Thoracic aorta (tissue), 2 donors: ENCODE results near the gene MSH3. TPM values are rescaled to one million over a fixed set of nuclear protein-coding genes. Genes with fewer than 3 reads are reported as not detected.

Experiments used
- ATAC-seq: fragments of 150-250 bp; one replicate; pipeline ENCODE4 v1.8.0; 2017; ENCODE audit warnings: low read depth; ENCODE audit not compliant: insufficient number of reproducible peaks, low FRiP score
- DNase-seq: peaks from one replicate; pipeline ENCODE4 v3.0.0-alpha.2; 2020; ENCODE audit warnings: low spot score
- H3K27ac ChIP-seq, 2 donors: fragments of 200-600 bp; sonication (generic); 1 replicate in 1 of 2; 2 replicates in 1 of 2; pipeline ENCODE4 v1.5.1; 2016; ENCODE audit warnings: mild to moderate bottlenecking in 2 of 2, moderate library complexity in 2 of 2
- H3K27me3 ChIP-seq: fragments of 200-600 bp; sonication (generic); replicated peaks from 2 replicates; pipeline ENCODE4 v1.6.0; 2016; ENCODE audit warnings: mild to moderate bottlenecking; ENCODE audit not compliant: insufficient read depth
- H3K36me3 ChIP-seq: fragments of 200-600 bp; sonication (generic); one replicate; pipeline ENCODE4 v1.5.1; 2016
- H3K4me1 ChIP-seq, 2 donors: fragments of 200-600 bp; sonication (generic); 1 replicate in 1 of 2; 2 replicates in 1 of 2; pipeline versions ENCODE4 v1.5.1 to v1.6.0; 2016; ENCODE audit warnings: low read depth in 2 of 2, mild to moderate bottlenecking in 1 of 2; ENCODE audit not compliant: control insufficient read depth in 1 of 2
- H3K4me3 ChIP-seq: fragments of 200-600 bp; sonication (generic); 2 replicates; pipeline ENCODE4 v1.5.1; 2016; ENCODE audit warnings: mild to moderate bottlenecking
- H3K9me3 ChIP-seq: fragments of 200-600 bp; sonication (generic); 2 replicates; pipeline ENCODE4 v1.5.1; 2016
- total RNA-seq, 2 donors: library from RNA; depleted of rRNA; stranded (reverse); fragments of >200 nt; gene quantifications; one replicate each; pipeline versions ENCODE4 v1.1.0 to v1.2.3, GENCODE V29; 2016
- TF ChIP-seq, protein P1 (sequence below): fragments of 200-600 bp; sonication (generic); IDR thresholded peaks from one replicate; pipeline ENCODE4 v1.5.1; 2019; ENCODE audit warnings: antibody characterized with exemption

MSH3 gene
- total RNA-seq, 2 donors from 2014 or later, result 12.3 to 12.9 TPM

DNA sequence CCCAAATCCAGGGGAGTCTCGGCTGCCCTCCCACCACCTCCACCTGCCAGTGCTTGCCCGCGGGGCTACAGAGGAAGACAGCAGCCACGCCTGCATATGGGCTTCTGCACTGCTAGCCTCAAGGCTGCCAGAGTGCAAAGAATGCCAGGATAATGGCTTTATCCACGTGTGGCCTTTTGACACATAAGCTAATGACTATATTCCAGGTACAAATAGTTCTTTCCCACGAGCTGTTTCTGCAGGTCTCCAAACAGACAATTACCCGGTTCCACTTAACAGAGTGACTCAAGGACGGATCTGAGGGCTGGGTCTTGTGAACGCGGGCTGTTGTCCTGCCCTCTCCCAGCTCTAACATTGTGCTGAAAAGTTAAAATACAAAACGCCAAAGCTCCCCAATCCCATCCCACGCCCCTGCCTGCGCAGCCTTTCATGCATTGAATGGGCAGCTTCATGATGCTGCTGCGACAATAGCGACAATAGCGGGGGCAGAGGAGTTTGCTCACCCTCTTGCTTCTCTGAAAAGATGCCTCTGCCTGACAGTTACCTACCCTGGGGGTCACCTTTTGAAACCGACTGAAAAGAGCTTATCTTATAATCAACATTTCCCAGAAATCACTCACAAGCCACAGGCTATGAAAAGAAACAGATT lies 39.1 kb upstream of the MSH3 start:
- H3K4me1 ChIP-seq, result no peaks in the 10 kb centered on the region

DNA sequence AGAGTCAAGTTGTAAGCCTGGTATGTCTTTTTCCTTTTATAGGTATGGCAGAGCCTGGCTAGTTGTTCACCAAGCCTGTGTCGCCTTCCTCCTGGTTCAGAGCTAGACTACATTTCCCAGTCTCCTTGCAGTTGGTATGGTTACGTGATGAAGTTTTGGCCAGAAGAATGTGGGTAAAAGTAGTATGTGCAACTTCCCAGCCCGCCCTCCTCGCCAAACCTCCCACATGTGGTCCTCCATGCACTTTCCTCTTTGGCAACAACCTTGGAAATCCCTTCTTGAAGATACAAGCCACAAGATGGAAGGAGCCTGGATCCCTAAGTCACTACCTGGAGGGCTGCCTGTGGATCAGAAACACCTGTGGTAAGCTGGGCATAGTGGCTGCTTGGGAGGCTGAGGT lies 36.0 kb upstream of the MSH3 start:
- Histone ChIP-seq H3K36me3 (no peaks in the 10 kb centered on the region), H3K4me1 (no peaks in the 10 kb centered on the region), H3K9me3 (no peaks in the 10 kb centered on the region), H3K27ac (no peak overlapping the region), H3K27me3 (no peaks in the 10 kb centered on the region), H3K4me3 (no peak overlapping the region)
- TF ChIP-seq, protein P1, sequence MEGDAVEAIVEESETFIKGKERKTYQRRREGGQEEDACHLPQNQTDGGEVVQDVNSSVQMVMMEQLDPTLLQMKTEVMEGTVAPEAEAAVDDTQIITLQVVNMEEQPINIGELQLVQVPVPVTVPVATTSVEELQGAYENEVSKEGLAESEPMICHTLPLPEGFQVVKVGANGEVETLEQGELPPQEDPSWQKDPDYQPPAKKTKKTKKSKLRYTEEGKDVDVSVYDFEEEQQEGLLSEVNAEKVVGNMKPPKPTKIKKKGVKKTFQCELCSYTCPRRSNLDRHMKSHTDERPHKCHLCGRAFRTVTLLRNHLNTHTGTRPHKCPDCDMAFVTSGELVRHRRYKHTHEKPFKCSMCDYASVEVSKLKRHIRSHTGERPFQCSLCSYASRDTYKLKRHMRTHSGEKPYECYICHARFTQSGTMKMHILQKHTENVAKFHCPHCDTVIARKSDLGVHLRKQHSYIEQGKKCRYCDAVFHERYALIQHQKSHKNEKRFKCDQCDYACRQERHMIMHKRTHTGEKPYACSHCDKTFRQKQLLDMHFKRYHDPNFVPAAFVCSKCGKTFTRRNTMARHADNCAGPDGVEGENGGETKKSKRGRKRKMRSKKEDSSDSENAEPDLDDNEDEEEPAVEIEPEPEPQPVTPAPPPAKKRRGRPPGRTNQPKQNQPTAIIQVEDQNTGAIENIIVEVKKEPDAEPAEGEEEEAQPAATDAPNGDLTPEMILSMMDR, result no peak
- no peak for ATAC-seq
- DNase-seq, result no peak

More for the DNA sequence above, 39.1 kb upstream of the MSH3 start:
- H3K27me3 ChIP-seq, result no peaks in the 10 kb centered on the region
- no peaks in the 10 kb centered on the region for H3K9me3 ChIP-seq
- TF ChIP-seq, protein P1, result no peak
- no peak overlapping the region for H3K27ac ChIP-seq
- no peak for DNase-seq
- H3K36me3 ChIP-seq, result no peaks in the 10 kb centered on the region
- ATAC-seq, result no peak
- H3K4me3 ChIP-seq, result no peak overlapping the region

DNA sequence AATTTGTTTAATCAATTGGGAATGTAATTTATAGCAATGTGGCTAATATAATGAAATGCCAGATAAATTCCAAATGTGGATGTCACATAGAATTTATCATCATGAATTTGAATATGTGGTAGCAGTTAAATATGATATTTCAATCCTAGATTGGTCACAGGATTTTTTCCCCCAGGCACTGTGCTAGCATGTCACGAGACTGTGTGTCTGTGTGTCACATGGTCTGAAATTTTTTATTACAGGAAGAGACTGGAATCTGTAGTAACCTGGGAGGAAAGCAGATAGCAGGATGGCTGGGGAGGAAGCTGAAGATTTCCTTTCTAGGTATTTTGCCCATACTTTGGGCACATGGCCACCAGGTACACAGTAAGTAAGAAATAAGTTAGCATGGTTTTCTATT lies 35.4 kb upstream of the MSH3 start:
- Histone ChIP-seq H3K27me3 (no peaks in the 10 kb centered on the region), H3K4me1 (no peaks in the 10 kb centered on the region), H3K4me3 (no peak overlapping the region), H3K36me3 (no peaks in the 10 kb centered on the region), H3K27ac (no peak overlapping the region), H3K9me3 (no peaks in the 10 kb centered on the region)
- DNase-seq, result no peak
- TF ChIP-seq, protein P1, result no peak
- ATAC-seq, result no peak

DNA sequence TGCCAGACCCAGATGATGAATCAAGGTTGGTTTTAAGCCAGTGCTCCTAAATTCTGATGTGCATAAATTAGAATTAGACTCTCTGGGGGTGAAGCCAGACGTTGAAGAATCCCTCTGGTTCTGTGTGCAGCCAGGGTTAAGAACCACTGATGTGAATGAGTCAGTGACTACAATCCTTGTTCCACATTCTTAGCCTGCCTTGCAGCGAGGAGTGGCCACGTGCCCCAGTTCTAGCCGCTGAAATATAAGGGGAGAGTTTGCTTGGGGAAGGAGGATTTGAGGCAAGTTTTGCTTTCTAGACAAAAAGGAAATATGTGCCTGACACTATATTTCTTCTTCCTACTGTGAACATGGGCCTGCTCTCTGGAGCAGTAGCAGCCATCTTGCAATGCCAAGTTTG lies 34.2 kb upstream of the MSH3 start:
- no peak overlapping the region for H3K27ac ChIP-seq
- DNase-seq (no peak), ATAC-seq (no peak)
- no peak overlapping the region for H3K4me3 ChIP-seq
- H3K27me3 ChIP-seq, result no peaks in the 10 kb centered on the region
- H3K36me3 ChIP-seq, result no peaks in the 10 kb centered on the region
- H3K9me3 ChIP-seq, result no peaks in the 10 kb centered on the region
- no peaks in the 10 kb centered on the region for H3K4me1 ChIP-seq
- TF ChIP-seq, protein P1, result no peak

DNA sequence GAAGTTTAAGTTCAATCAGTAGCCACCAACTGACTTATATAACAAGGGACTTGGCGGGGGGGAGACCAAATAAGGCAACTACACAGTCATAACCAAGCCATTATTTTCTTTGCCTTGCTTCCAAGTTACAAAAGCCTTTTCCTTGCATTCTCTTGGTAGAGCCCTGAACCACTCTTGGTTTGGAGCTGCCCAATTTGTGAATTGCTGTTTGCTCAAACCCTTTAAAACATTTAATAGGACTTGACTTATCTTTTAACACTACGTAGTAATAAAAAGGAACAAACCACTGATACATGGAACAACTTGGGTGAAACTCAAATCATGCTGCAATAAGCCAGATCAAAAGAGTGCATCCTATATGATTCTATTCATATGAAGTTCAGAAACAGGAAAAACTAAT lies 31.7 kb upstream of the MSH3 start:
- Histone ChIP-seq H3K27me3 (no peaks in the 10 kb centered on the region), H3K27ac (no peak overlapping the region), H3K9me3 (no peaks in the 10 kb centered on the region), H3K4me3 (no peak overlapping the region), H3K4me1 (no peaks in the 10 kb centered on the region), H3K36me3 (no peaks in the 10 kb centered on the region)
- no peak for DNase-seq
- TF ChIP-seq, protein P1, result no peak
- no peak for ATAC-seq
